A549 (cell line): Measurements from ENCODE around the gene SLC4A3.

Source experiments
- CTCF ChIP-seq: fragments of >200 bp; sonication (Bioruptor Twin); formaldehyde crosslinking; IDR thresholded peaks from 3 replicates; pipeline ENCODE4 v1.5.1; 2016
- ELK1 ChIP-seq: fragments of 150-350 bp; IDR thresholded peaks from 2 replicates; pipeline ENCODE4 v1.6.1; 2014; ENCODE audit warnings: low read depth, mild to moderate bottlenecking, low read length
- EP300 ChIP-seq, 2 experiments: fragments of >200 bp; sonication (Bioruptor Twin); formaldehyde crosslinking; IDR thresholded peaks; 2 replicates in 1 of 2; 3 replicates in 1 of 2; pipeline ENCODE4 v1.6.1; 2016 to 2017
- KDM1A ChIP-seq: fragments of 200-600 bp; sonication (generic); IDR thresholded peaks from 2 replicates; pipeline ENCODE4 v1.6.1; 2016; ENCODE audit warnings: low read depth, mild to moderate bottlenecking
- POLR2AphosphoS2 ChIP-seq: conservative IDR thresholded peaks from 2 replicates; pipeline ENCODE4 v1.6.1; 2012; ENCODE audit warnings: low read length, improper control_type of control experiment, inconsistent platforms
- REST ChIP-seq: fragments of 200-600 bp; sonication (generic); IDR thresholded peaks from 2 replicates; pipeline ENCODE4 v1.6.1; 2016; ENCODE audit warnings: antibody characterized with exemption, mild to moderate bottlenecking, moderate library complexity

- TF ChIP-seq CTCF = no peak
- no peak for TF ChIP-seq ELK1
- no peak for TF ChIP-seq KDM1A
- TF ChIP-seq REST = no peak
- TF ChIP-seq POLR2AphosphoS2 = no peak
- TF ChIP-seq EP300 (IDR thresholded peaks at IDR 0.05) = no peak
Measured at GRCh38 chr2:219620546-219620945, 6.9 kb upstream of the SLC4A3 start.
